Midbrain (tissue), 1 donor: ENCODE measurements around the gene OR9A2.

Experiments
- DNase-seq: peaks from one replicate; lab custom pipeline; 2025; lab: John Stamatoyannopoulos, UW

The OR9A2 gene, protein sequence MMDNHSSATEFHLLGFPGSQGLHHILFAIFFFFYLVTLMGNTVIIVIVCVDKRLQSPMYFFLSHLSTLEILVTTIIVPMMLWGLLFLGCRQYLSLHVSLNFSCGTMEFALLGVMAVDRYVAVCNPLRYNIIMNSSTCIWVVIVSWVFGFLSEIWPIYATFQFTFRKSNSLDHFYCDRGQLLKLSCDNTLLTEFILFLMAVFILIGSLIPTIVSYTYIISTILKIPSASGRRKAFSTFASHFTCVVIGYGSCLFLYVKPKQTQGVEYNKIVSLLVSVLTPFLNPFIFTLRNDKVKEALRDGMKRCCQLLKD

DNA sequence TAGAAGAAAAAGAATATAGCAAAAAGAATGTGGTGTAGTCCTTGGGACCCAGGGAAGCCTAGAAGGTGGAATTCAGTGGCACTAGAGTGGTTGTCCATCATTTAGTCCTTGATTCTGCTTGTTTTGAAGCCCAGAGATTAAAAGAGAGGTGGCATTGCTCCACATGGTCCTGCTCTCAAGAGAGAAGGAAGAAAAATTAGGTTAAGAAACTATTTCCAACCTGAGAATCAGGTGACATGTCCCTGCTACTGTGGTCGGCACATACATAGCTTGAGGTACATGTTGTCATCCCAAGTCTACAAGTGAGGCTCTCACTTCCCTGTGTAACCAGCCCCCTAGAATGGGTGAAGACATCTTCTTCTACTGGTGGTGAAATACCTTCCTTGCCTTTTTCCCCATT lies at the start of gene OR9A2:
Gene OR9A2 (minus strand): TSS at position 101 of the 400 bp plus-strand sequence. CDS start 0 bp downstream, at position 101.
- no peak for DNase-seq

DNA sequence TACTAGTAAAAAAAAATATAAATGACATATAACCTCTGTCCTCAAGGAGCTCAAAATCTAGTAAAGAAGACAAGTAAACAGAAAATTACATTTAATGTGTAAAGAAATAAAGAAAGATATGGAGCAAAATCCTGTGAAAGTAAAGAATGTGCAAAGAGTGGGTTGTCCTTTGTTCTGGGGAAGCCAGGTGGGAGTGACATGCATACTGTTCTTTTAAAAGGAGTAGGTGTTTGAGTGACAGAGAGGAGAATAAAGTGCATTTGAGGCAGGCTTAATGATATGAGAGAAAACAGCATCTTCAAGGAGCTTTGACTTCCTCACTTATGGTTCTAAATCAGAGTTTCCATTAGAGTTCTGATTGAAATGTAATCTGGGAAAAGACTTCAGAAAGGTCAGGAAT lies 47.2 kb upstream of the OR9A2 start:
- DNase-seq = no peak

DNA sequence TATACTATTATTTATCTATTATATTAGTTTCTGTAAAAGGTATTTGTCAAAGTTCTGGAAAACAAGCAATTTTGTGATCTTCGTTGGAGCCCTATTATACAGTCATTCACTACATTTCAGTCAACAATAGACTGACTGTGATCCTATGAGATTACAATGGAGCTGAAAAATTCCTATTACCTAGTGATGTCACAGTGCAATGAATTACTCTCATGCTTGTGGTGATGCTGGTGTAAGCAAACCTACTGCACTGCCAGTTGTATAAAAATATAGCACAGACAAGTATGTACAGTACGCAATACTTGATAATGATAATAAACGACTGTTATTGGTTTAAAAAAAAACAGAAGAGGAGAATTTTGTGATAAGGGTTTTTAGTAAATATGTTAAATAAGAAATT lies 46.6 kb upstream of the OR9A2 start:
- DNase-seq = no peak

DNA sequence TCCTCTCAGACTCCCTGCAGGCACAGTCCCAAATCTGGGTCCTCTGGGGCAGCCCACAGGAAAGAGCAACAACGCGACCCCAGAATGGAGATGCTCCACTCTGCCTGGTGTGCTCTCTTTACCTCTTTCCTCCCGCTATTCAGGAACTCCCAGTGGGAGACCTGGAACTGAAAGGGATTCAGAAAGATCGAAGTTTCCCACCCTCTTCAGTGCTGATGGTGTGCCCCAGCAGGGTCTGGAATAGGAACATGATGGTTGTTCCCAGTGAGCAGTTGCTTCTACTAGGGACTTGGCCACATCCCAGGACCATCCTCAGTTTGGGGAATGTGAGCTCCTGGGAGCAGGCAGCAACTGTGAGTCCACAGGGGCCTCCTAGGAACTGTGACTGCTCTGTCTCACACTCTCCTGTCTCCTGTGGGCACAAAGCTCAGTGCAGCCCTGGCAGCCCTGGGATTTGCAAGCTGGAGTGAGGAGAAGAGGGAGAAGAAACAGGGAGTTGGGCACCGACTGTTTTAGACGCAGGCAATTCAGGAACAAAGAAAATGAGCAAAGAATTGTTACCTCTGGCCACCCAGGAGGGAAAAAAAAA lies 43.1 kb upstream of the OR9A2 start:
- DNase-seq = no peak

DNA sequence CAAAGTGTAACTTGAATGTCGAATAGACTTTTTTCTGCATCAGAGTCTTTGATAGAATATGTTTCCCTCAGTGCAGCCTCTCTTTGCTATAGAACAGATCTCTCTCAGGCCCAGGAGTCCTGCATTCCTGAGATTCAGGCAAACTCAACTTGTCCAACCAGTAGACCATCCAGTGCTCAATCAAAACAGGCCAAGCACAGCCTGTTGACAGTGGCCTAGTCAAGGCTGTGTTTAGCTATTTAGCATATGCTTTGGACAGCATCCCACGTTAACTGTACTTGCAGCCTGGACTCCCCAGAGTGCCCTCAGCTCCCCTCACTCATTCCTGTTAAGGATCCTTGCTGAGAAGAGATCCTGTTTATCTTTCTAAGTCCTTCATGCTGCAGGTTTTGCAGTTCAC lies 41.5 kb upstream of the OR9A2 start:
- no peak for DNase-seq

DNA sequence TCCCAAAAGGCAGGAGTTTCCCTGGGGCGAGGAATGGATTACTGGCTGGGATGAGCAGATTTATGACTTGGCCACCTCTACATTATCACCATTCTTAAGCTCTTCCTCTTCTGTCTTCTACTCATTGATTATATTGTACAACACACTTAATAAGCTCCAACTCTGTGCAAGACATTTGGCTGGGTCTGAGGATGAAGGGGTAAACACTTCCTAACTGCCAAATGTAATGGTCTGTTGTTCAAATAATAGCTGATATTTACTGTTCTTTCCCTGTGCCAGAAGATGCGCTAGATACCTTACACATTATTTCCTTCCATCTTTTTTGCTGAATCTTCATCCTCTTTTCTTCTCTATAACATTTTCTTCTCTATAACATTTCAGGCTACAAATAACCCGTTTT lies 36.8 kb upstream of the OR9A2 start:
- no peak for DNase-seq

DNA sequence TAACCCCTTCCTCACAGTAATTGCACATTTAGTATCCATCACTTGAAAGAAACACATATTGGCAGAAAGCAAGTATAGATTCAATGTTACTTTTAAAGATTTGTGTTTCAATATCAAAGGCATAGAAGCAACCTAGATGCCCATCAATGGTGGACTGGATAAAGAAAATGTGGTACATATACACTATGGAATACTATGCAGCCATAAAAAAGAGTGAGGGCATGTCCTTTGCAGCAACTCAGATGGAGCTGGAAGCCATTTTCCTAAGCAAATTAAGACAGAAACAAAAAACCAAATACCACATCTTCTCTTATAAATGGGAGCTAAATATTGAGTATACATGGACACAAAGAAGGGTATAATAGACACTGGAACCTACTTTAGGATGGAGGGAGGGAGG lies 28.8 kb upstream of the OR9A2 start:
- no peak for DNase-seq

DNA sequence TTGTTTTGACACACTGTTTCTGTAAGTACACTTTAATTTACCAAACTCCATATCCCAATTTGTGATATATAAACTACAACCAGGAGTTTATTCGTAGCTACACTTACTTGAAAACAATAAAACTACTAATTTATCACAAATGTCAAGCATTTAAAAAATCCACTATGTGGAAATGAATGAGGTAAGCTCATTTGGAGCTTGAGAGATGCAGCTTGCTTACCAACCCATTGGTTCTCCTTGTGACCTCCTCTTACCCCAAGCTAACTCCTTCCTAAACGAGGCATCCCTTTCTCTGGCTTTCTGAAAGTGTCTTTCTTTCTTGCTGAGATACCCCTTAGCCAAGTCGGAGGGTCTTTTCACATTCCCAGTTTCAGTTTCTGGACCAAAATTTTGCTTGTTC lies 27.7 kb upstream of the OR9A2 start:
- DNase-seq = no peak

DNA sequence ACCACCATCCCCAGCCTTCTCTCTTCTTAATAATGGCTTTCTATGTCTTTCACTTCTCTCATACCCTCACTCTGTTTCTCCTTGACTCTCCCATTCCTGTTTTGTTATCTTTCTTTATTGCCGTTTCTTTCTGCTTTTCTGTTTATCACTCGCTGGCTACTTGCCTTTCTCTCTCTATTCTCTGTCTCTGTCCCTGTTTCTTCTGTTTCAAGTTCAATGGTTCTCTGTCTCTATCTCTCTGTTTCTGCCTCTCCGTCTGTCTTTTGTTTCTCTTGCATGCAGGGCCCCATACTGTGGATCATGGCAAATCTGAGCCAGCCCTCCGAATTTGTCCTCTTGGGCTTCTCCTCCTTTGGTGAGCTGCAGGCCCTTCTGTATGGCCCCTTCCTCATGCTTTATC lies 25.1 kb upstream of the OR9A2 start, which contains the start of gene OR6V1:
Gene OR6V1 (plus strand): TSS at position 301 of the 400 bp plus-strand sequence. CDS start 0 bp downstream, at position 301.
- no peak for DNase-seq

DNA sequence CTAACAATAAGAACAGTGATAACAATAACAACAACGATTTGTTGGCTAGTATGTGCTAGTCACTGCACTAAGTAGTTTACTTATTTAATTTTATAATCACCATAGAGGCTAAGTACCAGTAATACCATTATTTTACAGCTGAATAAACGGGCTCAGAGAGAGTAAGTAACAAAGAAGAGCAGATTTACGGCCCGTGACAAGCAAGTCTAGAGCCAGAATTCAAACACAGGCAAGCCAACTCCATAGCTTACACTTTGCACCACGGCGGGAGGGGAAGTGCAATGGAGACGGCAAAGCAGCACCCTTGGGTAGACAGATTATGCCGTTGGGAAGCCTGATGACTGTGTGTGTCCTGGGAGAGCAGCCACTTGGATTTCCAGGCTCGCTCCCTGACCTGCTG lies 24.0 kb upstream of the OR9A2 start:
- DNase-seq = no peak

DNA sequence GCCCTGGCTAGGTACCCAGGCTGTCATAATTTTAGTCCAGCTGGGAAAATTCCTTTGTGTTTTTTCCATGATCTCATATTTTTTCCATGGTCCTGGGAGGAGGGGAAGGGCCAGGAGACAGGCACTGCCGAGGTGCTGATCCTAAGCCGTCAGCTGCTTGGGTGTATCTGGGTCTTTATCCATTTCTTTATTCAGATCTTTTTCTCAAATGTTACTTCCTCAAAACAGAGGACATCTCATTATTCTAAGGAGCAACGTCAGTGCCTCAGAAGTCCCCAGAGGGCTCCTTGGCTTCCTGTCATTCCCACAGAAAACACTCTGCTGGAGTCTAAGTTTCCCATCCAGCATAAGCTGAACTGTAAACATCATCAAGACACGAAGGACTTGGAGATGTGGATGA lies 22.4 kb upstream of the OR9A2 start:
- no peak for DNase-seq

DNA sequence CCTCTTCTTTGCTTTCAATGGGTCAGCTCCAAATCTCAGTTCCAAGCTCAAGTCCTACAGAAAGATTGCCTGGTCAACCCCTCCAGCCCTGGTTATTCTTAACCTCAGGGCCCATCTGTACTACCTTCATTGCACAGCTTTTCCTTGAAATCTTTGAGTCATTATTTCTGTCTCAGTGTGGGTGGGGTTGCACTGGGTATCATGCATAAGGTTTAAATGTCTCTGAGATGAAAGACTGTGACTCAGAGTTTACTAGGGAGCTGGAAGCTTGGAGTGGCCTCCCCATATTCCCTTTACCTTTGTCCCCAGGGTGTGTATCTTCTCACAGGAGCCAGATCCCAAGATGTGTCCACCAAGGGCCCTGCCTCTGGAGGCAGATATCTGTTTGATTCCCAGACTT lies 21.9 kb upstream of the OR9A2 start:
- no peak for DNase-seq

DNA sequence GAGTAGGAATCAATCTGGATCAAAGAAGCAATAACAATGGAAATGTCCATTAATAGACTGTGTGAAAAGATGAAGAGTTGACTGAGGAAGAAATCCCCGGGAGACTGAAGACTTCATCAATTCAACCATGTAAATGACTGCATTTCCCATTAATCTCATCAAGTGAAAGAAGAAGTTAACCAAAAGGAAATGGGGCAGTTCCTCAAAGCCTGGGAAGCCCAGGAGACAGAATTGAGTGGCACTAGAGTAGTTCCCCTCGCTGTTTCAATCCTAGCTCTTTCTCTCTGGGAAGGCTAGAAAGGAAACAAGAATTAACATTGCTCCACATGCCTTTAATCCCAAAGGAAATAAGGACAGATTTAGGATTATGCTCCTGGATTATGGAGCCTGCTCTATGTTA lies 20.4 kb upstream of the OR9A2 start:
- no peak for DNase-seq

DNA sequence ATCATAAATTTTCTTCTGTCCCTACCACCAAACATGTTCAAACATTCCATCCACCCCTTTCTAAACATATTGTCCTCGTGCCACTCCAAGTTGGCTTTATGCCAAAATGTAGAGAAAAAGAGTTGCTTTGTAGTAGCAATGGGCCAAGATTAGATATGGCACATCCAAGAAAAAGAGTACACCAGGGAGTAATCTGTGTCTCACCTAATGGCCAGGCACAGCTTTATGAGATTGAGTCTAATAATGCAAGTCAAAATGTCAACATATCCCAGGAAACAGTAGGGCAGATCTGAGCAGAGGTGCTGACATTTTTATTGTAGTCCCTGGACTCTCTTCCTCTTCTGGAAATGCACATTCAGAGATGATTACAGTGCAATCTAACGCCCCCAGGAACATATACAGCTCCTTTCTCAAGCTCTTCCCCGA lies 19.5 kb upstream of the OR9A2 start:
- no peak for DNase-seq

DNA sequence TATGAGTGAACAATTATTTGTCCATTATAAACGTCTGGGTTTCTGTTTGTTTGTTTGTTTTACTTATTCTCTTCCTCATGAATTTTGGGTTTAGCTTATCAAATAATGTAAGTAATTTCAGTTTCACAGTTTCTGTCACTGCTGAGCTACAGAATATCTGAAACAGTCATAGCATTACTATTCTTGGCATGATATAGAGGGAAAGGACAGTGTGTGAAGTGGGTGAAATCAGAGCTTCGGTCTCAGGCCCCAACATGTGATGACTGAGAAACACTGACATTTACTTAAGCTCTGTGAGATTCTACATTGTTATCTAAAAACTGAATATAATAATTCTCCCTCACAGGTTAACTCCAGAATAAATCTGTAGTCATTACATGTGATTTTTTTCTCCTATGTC lies 16.5 kb upstream of the OR9A2 start:
- no peak for DNase-seq

DNA sequence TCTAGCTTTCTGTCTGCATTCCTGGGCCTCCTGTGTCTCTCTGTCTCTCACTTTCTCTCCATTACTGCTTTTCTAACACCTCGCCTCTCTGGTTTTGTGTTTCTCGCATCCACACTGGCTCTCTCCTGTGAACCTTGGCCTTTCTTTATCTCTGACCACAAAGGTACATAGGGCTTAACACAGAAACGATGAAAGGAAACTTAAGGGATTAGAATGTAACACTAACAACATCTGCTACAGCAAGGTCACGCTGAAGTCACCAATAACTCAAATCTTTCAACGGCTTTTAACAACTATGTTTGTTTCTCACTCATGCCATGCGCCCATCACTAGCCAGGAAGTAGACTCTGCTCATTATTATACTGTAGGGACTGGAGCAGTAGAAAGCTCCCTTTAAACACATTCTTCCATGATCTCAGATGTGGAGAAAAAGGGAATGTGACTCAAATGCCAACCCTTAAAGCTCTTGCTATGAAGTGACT lies 15.9 kb upstream of the OR9A2 start:
- no peak for DNase-seq

DNA sequence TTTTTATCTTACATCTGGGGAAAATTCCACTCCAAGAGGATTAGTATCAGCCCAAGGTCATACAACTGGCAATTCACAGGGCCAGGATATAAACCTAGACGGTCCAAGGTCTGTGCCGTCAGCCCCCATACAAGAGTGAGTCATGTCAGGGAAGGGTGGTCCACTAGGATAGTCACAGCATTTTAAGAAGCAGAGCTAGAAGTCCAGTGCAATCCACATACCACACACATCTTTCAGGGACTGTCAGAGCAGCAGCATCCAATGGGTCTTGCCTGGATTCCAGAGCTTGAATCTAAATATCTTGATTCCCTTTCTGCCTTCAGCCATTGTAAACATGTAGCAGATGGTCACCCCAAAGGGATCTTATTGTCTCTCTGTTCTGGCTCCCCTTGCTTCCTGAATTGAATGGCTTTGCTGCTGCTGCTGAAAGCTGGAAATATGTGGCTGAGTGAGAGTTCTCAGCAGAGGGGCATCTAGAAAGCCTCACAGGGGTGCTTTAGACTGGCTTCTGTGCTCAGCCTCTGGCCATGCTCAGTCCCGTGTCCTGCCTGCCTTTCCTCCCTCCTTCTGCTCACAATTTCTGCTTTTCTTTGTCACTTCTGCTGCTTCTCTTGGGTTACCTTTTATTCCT lies 15.3 kb upstream of the OR9A2 start:
- no peak for DNase-seq

DNA sequence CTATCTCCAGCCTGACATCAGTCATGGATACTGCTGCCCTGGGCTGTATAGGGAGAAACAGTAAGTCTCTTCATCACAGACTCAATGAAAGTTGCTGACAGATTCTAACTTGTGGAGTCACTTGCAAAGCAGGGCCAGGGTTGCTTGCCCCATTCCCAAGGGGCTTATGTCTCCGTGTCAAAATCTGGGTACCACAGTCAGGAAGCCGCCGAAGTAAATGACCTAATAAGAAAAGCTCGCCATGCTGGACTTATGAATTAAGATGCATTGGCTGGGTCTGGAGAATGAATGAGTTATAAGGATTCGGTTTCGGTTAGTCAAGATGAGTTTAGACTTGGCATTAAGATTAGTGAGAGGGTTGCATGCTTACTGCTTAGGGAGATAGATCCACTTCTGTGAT lies 14.4 kb upstream of the OR9A2 start:
- DNase-seq = no peak

DNA sequence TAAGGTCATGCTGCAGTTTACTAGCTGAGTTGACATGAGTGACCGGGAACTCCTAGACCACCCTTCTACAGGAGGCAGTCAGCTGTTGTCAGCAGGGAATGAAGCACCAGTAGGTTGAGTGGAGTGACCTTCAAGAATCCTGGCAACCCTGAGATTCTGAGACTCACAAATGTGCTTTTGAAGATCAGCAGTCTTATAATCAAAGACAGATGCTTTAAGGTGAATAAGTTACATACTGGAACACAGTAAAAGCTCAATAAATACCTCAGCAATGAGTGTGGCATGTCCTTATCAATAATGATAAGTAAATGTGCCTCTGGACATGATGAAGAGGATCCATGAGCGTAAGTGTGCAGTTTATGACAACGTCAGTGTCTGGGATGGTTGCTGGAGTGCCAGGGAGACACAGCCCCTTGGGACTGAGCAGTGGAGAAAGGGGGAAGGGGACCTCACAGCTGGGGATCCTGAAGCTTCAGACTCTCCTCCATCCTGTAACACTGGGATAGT lies 13.3 kb upstream of the OR9A2 start:
- no peak for DNase-seq

DNA sequence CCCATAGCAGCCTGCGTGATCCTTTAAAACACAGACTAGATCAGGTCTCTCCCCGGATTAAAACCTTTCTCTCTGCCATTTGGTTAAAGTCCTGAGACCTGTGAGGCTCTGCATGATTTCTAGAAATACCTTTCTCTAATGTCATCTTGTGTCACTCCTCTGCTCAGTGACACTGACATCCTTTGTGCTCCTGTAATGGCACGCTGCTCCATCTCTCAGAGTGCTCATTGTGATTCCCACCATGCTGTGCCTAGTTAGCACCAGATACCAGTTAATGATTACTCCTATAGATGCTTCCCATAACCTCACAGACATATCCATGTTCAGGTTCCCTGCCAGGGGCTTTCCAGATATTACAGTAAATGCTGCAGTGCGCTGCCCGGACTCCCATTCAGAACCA lies 11.7 kb upstream of the OR9A2 start:
- no peak for DNase-seq

DNA sequence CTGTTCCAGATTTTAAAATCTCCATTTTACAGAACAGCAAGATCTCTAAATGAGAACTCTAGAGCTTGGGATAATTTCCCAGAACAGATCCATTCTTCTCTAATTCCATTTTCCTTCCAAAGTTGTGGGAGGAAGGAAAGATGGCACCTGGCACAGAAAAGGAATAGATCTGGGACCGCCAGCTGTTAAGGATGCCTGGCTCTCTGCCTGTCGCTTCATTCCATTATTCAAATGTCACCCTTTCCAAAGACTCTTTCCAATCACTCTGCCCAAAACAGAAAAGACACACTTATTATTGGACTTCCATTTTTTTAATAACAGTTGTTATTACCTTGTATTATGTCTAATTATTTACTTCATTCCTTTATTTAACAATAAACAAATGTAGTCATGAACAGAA lies 751 bp upstream of the OR9A2 start:
- no peak for DNase-seq

DNA sequence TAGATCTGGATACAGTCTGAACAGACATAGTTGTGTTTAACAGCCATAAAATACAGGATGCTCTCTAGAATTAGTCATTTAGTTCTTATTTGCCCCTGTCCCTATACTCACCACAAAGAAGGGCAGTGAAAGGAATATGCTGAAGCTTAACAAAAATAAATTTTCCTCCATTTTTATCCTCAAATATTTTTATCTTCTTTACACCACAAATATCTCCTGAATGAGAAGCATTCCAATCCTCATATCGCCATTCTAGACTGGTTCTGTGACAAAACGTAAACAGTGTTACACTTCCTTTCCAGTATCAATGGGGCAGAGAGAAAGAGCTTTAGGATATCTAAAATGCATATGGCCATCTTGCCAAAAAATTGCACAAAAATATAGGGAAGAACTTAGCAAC lies 1.6 kb downstream of the OR9A2 start:
- DNase-seq = no peak

DNA sequence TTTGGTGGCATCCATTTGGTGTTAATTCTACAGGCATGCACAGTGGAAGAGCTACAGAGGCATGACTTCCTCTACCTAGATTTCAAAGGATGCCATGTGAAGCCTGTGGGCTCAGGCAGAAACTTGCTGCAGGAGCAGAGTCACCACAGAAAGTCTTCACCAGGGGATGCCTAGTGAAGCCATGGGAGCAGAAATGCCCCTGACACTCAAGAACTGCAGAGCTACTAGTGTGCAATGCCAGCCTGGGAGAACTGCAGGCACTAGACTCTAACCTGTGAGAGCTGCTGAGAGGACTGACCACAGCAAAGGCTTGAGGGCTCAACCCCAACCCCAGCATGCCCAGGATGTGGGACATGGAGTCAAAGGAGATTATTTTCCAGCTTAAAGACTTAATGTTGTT lies 3.9 kb downstream of the OR9A2 start:
- DNase-seq = no peak
